GM19240 (cell line): ENCODE measurements around the gene ZNF474.

ENCODE experiments used
- DNase-seq: peaks from one replicate; pipeline ENCODE4 v3.0.0; 2011; ENCODE audit warnings: low spot score; ENCODE audit not compliant: insufficient read length

Gene ZNF474

DNA sequence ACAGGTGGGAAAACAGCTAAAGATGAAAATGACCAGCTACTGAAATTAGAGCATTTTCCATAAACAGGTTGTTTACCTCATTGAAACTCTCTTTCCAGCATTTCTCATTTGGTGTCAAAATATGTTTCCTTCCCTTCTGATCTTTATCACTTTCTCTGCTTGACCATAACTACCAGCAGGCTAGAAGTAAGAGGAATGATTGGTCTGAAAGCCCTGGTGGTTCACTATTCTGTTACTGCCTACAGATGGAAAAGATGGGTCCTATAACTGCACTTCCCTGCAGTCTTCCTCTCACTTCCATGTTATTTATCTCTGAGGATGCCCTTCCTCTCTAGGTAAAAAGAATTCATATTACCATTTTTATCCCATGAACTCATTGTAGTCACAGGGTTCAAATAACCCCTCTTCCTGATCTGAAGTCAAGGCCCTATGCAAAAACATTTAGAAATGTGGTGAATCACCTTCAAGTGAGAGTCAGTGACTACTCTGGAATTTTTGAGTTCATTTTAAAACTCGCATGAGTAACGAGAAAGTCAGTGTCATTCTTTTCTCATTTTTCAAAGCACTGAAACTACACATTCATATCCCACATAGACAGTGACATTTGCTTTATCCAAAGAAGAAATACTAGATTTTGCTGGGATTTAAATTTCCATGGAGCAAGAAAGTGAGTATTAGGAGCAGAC, 51.7 kb downstream of the ZNF474 start:
- DNase-seq = no peak

DNA sequence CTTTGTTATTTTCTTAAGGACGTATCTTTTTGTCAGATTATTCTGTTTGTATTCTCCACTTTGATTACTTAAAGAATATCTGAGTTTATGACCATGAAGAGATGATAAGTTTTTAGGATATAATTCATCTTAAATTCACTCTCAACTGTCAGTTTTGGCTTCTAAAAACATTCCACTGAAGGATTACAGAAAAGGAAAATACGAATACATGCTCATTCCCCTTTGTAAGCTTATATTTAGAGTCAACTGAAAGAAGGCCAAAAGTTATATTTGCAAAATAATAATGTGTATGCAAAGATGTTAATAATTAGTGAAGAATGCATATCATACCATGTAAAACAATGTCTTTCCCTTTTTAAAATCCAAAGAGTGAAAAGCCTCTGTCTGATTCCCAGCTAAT, 52.5 kb downstream of the ZNF474 start:
- DNase-seq = no peak

DNA sequence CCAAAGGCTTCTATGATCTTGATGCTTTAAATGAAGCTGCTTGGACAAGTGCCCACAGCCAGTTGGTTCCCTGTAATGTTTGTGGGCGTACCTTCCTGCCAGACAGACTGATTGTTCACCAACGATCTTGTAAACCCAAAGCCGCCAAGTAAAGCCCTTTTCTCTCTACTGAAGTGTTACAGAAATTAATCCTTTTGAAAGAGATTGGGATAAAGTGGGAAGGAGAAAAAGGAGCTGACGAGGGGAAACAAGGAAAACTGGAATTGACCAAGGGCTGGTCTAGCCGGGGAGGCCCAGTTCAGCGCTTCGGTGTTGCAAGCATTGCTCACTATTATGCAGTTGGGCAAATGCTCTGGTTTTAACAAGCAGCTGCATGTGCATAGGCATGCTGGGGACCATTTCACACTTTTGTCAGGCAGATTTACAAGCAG, 53.2 kb downstream of the ZNF474 start:
- no peak for DNase-seq

DNA sequence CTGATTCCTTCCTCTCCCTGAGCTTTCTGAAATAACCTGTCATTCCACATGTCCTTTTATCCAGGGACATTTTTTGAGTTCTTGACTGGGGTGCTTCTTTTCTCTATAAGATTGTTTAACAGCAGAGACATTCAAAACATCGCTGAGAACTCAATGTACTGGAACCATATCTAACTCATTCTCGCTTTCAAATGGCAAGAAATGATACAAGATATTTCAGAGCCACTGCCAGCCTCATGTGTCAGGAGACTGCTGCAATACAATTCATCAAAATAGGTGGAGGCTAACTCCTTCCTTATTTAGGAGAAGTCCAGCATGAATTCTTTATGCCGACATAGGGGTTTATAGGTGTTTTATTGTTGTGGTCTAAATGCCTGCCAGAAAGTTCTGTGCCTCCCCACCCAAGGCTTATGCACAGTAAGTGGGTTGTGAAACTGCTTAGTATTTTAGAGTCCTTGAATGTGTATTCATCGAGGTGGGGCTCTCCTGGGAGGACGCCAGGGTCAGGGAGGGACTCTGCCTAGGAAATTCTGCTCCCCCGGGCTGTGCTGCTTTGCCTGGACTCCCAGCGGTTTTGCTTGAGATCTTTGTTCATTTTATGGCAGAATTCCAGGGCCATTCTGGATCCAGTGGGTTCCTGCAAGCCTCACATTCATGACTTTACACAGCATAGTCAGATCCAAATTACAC, 53.9 kb downstream of the ZNF474 start:
- DNase-seq = no peak

DNA sequence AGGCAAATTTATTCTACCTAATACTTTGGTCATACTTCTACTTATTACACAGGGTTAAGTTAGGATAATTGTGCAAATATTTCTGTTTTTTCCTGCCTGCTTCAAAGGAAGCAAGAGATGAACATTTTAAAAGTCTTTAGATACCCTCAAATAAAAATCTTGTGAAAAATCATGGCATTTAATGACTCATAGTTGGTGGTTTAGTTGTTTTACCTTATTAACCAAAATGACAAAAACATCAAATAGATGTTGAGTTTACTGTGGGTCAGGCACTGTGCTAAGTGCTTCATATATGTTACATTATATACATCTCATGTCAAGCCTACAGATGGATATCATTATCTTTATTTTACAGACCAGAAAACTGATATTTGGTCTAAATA, 54.4 kb downstream of the ZNF474 start:
- no peak for DNase-seq

DNA sequence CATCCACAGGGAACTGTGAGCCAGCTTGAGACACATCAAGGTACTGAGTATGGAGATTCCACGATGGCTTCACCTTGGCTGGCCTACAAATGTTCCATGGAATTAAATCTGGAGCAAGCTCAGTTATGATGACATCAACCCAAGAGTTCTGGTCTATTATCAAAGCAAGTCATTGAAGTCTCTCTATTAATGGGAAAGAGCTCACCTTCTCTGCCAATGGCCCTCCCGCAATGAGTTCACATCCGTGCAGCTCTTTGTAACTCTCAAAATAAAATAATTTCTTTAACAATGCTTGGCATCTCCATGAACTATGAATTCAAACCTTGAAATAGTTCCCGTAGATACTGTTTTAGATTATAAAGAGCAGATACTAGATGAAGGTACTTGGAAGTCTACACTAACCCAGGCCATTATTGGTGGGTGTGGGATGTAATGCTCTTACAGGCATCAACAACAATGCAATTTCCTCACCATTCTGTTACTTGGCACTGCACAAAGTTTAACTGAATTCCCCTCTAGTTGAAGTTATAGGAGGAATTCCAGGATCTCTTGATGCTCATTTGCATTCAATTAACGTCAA, 55.4 kb downstream of the ZNF474 start:
- no peak for DNase-seq

DNA sequence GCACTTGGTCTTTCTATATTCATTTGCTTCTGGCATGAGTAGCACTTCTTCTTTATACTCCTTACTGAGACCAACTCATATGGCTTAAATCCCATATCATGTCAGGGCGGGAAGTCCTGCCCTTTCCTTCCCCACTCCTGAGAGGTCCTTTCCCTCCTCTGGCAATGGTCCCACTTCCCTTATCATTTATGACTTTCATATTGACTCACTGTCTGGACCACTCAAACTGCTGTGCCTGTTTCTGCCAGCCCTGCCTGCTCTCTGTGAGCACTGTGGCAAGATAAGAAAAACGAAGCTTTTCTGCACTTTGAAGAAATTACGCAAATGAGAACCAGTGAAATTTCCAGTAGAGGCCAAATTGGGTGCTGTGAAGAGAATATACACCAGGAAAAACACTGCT, 58.1 kb downstream of the ZNF474 start:
- no peak for DNase-seq

DNA sequence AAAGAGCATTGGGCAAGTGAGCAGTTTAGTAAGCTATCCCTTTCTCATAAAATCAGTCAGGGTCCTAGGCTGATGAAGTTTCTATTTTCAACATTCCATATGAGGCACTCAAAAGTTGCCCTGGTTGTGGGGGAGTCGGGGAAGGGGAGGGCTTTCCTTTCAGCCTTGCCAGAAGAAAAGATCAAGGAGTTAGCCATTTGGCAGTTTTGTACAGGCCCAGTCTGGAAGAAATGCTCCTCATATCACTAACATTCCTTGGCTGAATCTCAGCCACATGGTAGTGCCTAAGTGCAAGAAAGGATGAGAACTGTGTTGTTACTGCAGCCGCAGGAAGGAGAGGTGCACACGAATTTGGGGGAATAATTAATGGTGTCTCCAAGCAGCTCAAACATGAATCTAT, 60.8 kb downstream of the ZNF474 start:
- no peak for DNase-seq

DNA sequence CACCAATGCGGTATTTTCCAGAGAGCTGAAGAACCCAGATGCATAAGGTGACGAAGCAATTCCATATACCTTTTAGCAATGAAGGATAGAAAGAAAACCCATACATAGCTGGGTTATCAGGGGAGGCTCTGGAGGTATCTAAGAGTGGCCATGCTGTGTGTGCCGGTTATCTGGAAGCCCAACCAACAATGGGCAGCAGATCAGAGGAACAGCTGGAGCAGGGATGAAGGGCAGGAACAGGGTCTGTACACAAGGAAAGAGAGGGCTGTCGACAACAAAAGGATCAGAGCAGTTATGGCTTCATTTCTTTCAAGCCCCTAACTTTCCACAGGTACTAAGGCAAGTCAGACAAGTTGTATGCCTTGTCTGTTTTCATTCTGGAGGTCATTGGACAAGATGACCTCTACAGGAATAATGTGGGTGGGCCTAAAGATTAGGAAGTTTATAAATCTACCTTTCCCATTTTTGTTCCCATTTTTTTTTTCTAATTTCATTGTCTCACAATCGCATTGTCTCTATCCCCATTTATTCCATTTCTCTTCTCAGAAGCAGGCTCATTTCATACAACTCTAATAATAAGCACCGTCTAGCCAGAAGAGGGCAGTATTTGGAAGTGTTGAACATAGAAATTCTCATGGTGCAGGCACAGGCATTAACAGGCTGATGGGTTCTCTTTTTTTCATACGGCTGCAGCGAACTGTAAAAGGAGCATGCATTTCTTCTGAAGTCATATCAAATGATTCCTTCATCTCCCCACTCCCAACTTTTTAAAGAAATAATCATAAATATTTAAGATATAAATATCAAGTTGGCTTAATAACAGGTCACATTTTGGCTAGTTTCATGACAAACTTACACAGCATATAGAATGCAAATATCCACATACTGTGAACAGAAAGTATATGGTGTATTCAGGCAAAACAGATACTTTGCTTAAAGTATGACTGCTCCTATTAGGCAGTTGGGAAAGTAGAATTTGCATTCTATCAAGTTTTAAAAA, 63.5 kb downstream of the ZNF474 start:
- DNase-seq = no peak

DNA sequence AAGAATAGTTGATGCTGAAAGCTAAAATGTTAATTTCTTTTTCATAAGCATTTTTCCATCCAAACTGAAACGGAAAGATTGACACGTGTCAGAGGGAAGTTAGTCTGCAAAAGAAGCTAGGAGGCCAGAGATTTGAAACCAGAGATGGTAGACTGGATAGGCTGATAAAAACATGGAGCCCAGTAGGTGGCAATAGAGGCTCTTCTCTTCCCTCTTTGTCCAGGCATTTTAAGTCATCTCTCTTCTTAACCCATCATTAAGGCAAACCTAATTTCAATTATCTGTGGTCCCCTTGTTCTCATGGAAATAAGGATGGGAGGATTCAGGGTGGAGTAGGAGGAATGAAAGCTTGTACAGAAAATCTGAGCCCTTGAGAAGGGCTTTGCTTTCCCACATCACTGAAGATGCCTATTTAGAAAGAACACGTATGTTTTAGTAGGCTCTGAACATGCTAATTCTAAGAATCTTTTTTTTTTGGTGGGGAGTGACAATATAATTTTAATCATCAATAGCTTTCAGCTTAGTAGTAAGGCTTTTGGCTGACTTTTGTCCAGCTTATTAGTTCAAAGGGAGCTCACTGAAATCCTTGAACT, 66.6 kb downstream of the ZNF474 start:
- DNase-seq = no peak

DNA sequence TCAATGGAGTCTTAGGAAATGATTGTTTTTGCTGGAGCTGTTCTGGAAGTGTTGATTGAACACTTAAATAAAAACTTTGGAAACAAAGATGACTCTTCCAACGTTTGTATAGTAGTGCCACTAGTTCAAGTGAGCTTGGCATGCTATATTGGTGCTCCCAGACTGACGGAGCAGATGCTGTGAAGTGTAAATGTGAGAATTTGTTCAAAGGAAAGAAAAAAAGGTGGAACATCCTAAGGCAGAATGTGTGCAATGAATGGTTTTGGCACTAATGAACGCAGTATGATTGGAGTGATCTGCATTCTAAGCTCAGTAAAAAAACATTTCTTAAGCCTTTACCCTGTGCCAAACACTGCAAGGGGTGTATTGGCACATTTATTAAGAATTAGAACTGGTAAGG, 69.8 kb downstream of the ZNF474 start:
- no peak for DNase-seq

DNA sequence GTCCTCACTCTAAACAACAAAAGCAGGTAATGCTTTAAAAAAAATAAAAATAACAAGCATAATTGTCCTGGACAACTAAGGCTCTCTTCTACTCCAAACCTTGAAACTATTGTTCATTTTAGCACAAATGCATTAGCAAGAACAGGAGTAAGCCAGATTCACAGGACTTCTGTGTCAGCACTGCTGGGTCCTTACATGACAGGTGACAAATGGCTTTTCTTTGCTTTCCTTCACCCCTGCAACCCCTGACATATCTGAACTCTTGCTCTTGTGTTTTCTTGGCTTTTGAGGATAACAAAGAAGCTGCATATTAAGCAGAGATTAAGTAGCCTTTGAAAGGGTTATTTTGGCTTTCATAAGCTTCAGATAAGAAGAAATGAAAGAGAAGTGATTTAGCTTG, 71.1 kb downstream of the ZNF474 start:
- DNase-seq = no peak

DNA sequence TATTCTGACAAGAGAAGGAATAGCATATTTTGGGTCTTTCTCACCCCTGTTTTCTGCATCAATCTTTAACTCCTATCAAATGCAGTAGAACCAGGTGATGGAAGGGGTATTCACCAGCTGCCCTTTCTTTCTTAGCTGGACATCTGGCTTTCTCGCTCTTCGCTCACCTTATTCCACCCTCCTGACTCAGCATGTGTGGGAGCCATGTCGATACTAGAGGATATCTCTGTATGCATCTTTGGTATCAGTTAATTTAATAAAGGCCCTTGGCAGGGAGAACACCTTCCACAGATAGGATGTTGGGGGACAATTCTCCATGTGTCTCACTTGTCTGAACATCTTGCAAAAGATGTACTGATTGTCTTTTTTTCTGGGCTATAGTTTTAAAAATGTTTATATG, 71.5 kb downstream of the ZNF474 start:
- no peak for DNase-seq

DNA sequence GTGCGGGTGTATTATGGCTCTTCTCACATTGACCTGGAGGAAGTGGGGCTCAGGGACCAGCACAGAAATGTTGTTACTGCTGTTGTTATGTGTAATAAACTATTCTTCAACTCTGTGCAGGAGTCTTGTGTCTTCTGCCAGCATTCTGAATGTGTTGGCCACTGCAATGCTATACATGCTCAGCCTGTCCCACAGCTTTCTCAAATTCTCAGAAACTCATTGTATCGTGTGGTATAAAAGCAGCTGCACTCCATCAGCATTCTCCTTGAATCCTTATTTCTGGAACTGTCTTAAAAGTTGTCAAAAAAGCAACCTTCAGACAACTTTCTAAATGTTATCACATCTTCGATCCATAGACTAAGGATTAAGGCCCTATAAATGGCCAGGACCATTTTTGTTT, 72.0 kb downstream of the ZNF474 start:
- DNase-seq = no peak

DNA sequence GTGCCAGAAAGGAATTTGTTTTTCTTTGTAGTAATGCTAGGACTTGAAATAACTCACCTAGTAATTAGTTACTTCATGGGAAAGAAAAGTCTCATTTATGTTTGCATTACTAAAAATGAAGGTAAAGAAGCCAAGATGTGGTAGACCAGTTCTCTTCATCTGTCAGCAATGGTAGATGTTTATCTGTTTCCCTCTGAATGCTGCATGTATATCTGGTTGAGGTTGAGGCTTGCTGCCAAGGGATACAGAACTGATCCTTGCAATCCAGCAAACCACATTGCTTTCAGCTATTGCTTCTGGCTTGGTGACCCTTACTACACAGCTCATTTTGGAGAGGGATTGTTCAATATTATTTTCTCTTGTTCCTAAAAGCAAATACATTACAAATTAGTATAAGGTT, 73.6 kb downstream of the ZNF474 start:
- DNase-seq = no peak
